Parathyroid adenoma (tissue), 2 donors: ENCODE measurements around the gene HIP1.

Experiments
- H2AFZ ChIP-seq: fragments of 300-600 bp; sonication (generic); one replicate; pipeline ENCODE4 v1.7.0; 2017; ENCODE audit warnings: antibody characterized with exemption, mild to moderate bottlenecking
- H3K27ac ChIP-seq: fragments of 300-600 bp; sonication (generic); one replicate; pipeline ENCODE4 v1.7.0; 2017
- H3K27me3 ChIP-seq: fragments of 300-600 bp; sonication (generic); one replicate; pipeline ENCODE4 v1.7.0; 2017; ENCODE audit warnings: low read length; ENCODE audit not compliant: control insufficient read depth, insufficient read depth
- H3K36me3 ChIP-seq: fragments of 300-600 bp; sonication (generic); one replicate; pipeline ENCODE4 v1.7.0; 2017; ENCODE audit warnings: low read length; ENCODE audit not compliant: control insufficient read depth, insufficient read depth
- H3K4me1 ChIP-seq: fragments of 300-600 bp; sonication (generic); one replicate; pipeline ENCODE4 v1.7.0; 2017; ENCODE audit warnings: control low read depth
- H3K4me2 ChIP-seq: fragments of 300-600 bp; sonication (generic); one replicate; pipeline ENCODE4 v1.7.0; 2017; ENCODE audit warnings: low read length
- H3K4me3 ChIP-seq: fragments of 300-600 bp; sonication (generic); one replicate; pipeline ENCODE4 v1.7.0; 2017; ENCODE audit warnings: low read depth, low read length
- H3K79me2 ChIP-seq: fragments of 300-600 bp; sonication (generic); one replicate; pipeline ENCODE4 v1.7.0; 2017; ENCODE audit warnings: control low read depth
- H3K9ac ChIP-seq: fragments of 300-600 bp; sonication (generic); one replicate; pipeline ENCODE4 v1.7.0; 2017; ENCODE audit warnings: mild to moderate bottlenecking
- H3K9me3 ChIP-seq: fragments of 300-600 bp; sonication (generic); one replicate; pipeline ENCODE4 v1.7.0; 2017; ENCODE audit warnings: low read length; ENCODE audit not compliant: control insufficient read depth
- TF ChIP-seq, protein P1 (sequence below): fragments of 300-600 bp; sonication (generic); IDR thresholded peaks from one replicate; pipeline ENCODE4 v1.7.0; 2017; ENCODE audit warnings: antibody characterized with exemption, mild to moderate bottlenecking
- donor health status: primary hyperparathyroidism.

The HIP1 gene

DNA sequence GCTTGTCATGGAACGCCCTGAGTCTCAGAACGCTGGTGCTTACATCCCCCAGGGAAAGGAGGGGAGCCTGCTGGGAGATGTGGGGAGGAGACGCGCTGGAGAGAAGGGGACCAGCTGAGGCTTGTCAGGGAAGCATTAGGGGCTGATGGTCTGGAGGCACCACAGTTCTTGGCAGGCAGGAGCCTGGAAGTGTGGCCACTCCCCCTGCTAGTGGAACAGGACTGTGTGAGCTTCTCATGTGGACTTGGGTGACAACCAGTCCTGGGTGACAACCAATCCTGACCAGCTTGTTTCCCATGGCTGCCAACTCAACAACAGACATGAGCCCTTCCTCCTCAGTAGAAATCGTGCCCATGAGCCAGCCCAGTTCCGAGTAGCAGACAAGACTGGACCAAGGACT is 158.8 kb downstream of the HIP1 start:
- H3K4me1 ChIP-seq: no peaks in the 10 kb centered on the region
- no peak overlapping the region for H2AFZ ChIP-seq
- H3K27me3 ChIP-seq: no peaks in the 10 kb centered on the region
- TF ChIP-seq, protein P1, sequence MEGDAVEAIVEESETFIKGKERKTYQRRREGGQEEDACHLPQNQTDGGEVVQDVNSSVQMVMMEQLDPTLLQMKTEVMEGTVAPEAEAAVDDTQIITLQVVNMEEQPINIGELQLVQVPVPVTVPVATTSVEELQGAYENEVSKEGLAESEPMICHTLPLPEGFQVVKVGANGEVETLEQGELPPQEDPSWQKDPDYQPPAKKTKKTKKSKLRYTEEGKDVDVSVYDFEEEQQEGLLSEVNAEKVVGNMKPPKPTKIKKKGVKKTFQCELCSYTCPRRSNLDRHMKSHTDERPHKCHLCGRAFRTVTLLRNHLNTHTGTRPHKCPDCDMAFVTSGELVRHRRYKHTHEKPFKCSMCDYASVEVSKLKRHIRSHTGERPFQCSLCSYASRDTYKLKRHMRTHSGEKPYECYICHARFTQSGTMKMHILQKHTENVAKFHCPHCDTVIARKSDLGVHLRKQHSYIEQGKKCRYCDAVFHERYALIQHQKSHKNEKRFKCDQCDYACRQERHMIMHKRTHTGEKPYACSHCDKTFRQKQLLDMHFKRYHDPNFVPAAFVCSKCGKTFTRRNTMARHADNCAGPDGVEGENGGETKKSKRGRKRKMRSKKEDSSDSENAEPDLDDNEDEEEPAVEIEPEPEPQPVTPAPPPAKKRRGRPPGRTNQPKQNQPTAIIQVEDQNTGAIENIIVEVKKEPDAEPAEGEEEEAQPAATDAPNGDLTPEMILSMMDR: no peak
- H3K27ac ChIP-seq: no peak overlapping the region
- H3K9me3 ChIP-seq: no peaks in the 10 kb centered on the region
- H3K9ac ChIP-seq: no peak overlapping the region
- no peak overlapping the region for H3K4me2 ChIP-seq
- H3K4me3 ChIP-seq: no peak overlapping the region
- no peaks in the 10 kb centered on the region for H3K79me2 ChIP-seq
- no peaks in the 10 kb centered on the region for H3K36me3 ChIP-seq

DNA sequence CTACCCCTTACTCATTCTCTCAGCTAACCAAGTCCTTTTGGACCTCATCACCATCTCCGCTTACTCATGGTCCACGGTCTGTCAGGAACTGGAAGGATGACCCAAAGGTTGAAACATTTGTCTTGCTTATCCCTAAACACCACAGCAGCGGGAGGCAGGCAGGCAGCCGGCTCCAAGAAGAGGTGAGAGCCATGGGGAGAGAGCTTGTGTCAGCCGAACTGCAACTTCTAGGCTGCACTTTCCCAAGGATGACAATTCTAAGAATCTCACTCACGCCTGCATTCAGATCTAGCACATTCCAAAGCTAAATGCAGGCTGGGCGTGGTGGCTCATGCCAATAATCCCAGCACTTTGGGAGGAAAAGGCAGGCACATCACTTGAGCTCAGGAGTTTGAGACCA is 160.7 kb downstream of the HIP1 start:
- H3K79me2 ChIP-seq: no peaks in the 10 kb centered on the region
- H3K27ac ChIP-seq: no peak overlapping the region
- no peaks in the 10 kb centered on the region for H3K27me3 ChIP-seq
- H3K4me2 ChIP-seq: no peak overlapping the region
- H3K9me3 ChIP-seq: no peaks in the 10 kb centered on the region
- no peaks in the 10 kb centered on the region for H3K36me3 ChIP-seq
- no peak overlapping the region for H3K9ac ChIP-seq
- TF ChIP-seq, protein P1: no peak
- no peak overlapping the region for H3K4me3 ChIP-seq
- H2AFZ ChIP-seq: no peak overlapping the region
- H3K4me1 ChIP-seq: no peaks in the 10 kb centered on the region

DNA sequence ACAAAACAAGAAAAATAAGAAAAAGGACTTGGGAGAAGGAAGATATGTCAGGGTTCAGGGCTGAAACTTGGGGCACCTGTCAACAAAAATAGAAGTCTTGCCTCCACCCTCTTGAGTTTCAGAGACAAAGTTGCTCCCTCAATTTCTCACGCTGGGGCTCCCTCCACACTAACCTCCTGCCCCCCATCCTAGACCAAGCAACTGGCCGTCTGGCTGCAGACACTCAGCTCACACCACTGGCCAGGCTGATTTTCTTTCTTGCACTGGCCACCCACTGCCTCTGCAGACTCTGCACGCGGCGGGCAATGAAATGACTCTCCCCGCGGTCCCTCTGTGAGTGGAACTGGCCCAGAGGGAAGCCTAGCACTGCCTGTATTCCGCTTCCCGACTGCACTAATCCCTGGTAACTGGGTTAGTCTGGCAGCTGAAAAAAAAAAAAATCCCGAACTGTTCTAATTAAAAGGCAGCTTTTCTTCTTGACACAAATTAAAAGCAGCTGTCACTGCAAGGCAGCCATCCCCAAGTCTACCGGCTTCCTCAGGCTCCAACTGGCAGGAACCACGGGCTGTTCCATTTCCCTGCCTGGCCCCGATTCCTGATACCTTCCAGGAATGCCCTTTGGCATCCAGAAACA is 163.1 kb downstream of the HIP1 start:
- H3K4me1 ChIP-seq: no peaks in the 10 kb centered on the region
- H3K9ac ChIP-seq: no peak overlapping the region
- no peaks in the 10 kb centered on the region for H3K9me3 ChIP-seq
- H3K4me2 ChIP-seq: no peak overlapping the region
- no peak overlapping the region for H2AFZ ChIP-seq
- H3K79me2 ChIP-seq: no peaks in the 10 kb centered on the region
- TF ChIP-seq, protein P1: no peak
- no peak overlapping the region for H3K4me3 ChIP-seq
- H3K36me3 ChIP-seq: no peaks in the 10 kb centered on the region
- no peak overlapping the region for H3K27ac ChIP-seq
- H3K27me3 ChIP-seq: no peaks in the 10 kb centered on the region

DNA sequence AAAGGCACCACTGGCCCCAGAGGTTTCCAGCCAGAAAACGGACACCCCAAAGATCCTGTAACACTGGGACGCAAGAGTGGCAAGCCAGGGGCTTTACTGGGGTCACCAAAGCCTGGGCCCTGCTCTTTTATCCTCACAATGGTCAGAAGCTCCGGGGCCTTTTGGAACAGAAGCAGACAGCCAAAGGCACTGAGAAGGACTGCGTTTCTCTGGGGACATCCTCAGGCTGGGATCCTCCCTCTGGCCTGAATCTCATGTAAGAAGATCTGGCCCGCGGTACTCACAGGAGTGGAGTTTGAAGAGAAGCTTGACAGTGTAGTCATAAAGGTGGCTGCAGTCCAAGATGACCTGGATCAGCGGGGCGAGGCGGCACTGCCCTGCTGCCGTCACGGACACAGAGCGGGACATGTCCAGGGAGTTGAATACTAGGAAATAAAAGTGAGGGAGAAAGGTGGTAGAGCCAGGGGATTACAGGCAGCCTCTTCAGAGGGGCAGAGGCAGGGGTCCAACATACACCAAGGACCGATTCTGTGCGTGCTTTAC is 165.2 kb downstream of the HIP1 start:
- TF ChIP-seq, protein P1: no peak
- no peak overlapping the region for H3K9ac ChIP-seq
- no peaks in the 10 kb centered on the region for H3K79me2 ChIP-seq

DNA sequence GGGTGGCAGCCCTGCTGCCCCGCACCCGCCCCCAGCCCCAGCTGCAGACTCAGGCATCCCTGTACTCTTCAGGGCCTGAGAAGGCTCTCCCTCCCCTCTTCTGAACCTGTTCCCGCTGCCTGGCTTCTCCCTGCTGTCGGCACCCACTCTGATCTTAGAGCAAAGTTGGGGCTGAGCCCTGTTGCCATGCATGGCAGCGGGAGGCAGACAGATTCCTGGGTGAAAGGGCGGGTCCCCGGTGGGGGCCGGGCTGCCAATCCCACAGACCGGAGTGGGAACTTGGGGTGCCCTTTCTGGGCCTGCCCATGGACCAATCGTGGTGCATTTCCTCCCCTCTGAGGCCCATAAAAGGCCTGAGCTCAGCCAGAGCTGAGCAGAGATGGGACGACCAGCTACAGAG is 165.9 kb downstream of the HIP1 start:
- Histone ChIP-seq H3K27me3 (no peaks in the 10 kb centered on the region), H3K9me3 (no peaks in the 10 kb centered on the region), H3K27ac (no peak overlapping the region), H3K9ac (no peak overlapping the region), H3K36me3 (no peaks in the 10 kb centered on the region), H3K79me2 (no peaks in the 10 kb centered on the region), H2AFZ (no peak overlapping the region), H3K4me1 (no peaks in the 10 kb centered on the region), H3K4me2 (no peak overlapping the region), H3K4me3 (no peak overlapping the region)
- TF ChIP-seq, protein P1: no peak

More for the DNA sequence above, 165.2 kb downstream of the HIP1 start:
- H3K27ac ChIP-seq: no peak overlapping the region
- H3K4me3 ChIP-seq: no peak overlapping the region
- H3K9me3 ChIP-seq: no peaks in the 10 kb centered on the region
- no peak overlapping the region for H3K4me2 ChIP-seq
- H2AFZ ChIP-seq: no peak overlapping the region
- no peaks in the 10 kb centered on the region for H3K36me3 ChIP-seq
- no peaks in the 10 kb centered on the region for H3K27me3 ChIP-seq
- no peaks in the 10 kb centered on the region for H3K4me1 ChIP-seq
